Measurements from ENCODE around the gene COG3. TPM values are rescaled to one million over a fixed set of nuclear protein-coding genes. Genes with fewer than 3 reads are reported as not detected.

COG3 gene
- total and polyA plus RNA-seq, 2 experiments from 2014 or later: 17.1 to 23.9 TPM

- Mint-ChIP-seq H3K9me3 (no peaks in the 10 kb centered on the region), H3K27ac (no peak overlapping the region), H3K4me1 (peaks cover 5% of the 10 kb centered on the region; the same call in 1 of the 3 replicates), H3K27me3 (ENCODE audit: insufficient read depth, low read depth, poor library complexity) (peaks cover 6% of the 10 kb centered on the region), H3K36me3 (ENCODE audit: low read depth) (no peaks in the 10 kb centered on the region), H3K4me3 (no peak overlapping the region)
- no peak for DNase-seq (ENCODE audit: low spot score)
- H3K79me2 ChIP-seq (replicated peaks; ENCODE audit: insufficient read depth): no peaks in the 10 kb centered on the region
- ATAC-seq: no peak
- no peak overlapping the region for H3K4me3 ChIP-seq
- peaks cover 7% of the 10 kb centered on the region; the same call in 1 of the 2 replicates for H3K4me1 ChIP-seq (ENCODE audit: insufficient read depth)
- TF ChIP-seq REST (IDR thresholded peaks at IDR 0.05; ENCODE audit: unreplicated experiment): no peak
- H3F3A ChIP-seq (replicated peaks; ENCODE audit: low read depth): no peaks in the 10 kb centered on the region
- no peaks in the 10 kb centered on the region; the same call in 1 of the 2 replicates for H3K36me3 ChIP-seq (ENCODE audit: insufficient read depth)
- H3K27me3 ChIP-seq (ENCODE audit: insufficient read depth): no peaks in the 10 kb centered on the region
- H3K27ac ChIP-seq (ENCODE audit: low read depth): no peak overlapping the region
- H4K20me1 ChIP-seq (replicated peaks; ENCODE audit: insufficient read depth): no peaks in the 10 kb centered on the region
- no peak overlapping the region for H3K4me2 ChIP-seq
- peaks cover 4% of the 10 kb centered on the region; the same call in 1 of the 2 replicates for H3K9me2 ChIP-seq (ENCODE audit: insufficient read depth)
- H2AFZ ChIP-seq: no peak overlapping the region
These were observed 13.5 kb upstream of the COG3 start for GRCh38 chr13:45451282-45451681.

- ATAC-seq (no peak; the same call in 2 of the 3 replicates), DNase-seq (ENCODE audit: low spot score) (no peak)
- Mint-ChIP-seq H3K9me3 (peaks cover 8% of the 10 kb centered on the region; the same call in 2 of the 3 replicates), H3K4me1 (no peaks in the 10 kb centered on the region), H3K4me3 (no peak overlapping the region; the same call in 2 of the 3 replicates), H3K36me3 (ENCODE audit: low read depth) (no peaks in the 10 kb centered on the region; the same call in 2 of the 3 replicates), H3K27ac (no peak overlapping the region), H3K27me3 (ENCODE audit: insufficient read depth, low read depth, poor library complexity) (peaks cover 6% of the 10 kb centered on the region)
- Histone ChIP-seq H2AFZ (no peak overlapping the region), H3K36me3 (ENCODE audit: insufficient read depth) (no peaks in the 10 kb centered on the region; the same call in 1 of the 2 replicates), H3K27ac (ENCODE audit: low read depth) (no peak overlapping the region), H3K4me3 (no peak overlapping the region), H3F3A (replicated peaks; ENCODE audit: low read depth) (no peaks in the 10 kb centered on the region), H3K27me3 (ENCODE audit: insufficient read depth) (no peaks in the 10 kb centered on the region), H3K79me2 (replicated peaks; ENCODE audit: insufficient read depth) (no peaks in the 10 kb centered on the region), H4K20me1 (replicated peaks; ENCODE audit: insufficient read depth) (no peaks in the 10 kb centered on the region), H3K9me2 (ENCODE audit: insufficient read depth) (peaks cover 4% of the 10 kb centered on the region; the same call in 1 of the 2 replicates), H3K4me1 (ENCODE audit: insufficient read depth) (no peaks in the 10 kb centered on the region), H3K4me2 (no peak overlapping the region)
- TF ChIP-seq CTCF (conservative IDR thresholded peaks at IDR 0.05; ENCODE audit: low read depth in 2 of 2): no peak
- TF ChIP-seq EZH2 (IDR thresholded peaks at IDR 0.05; ENCODE audit: low read depth, unreplicated experiment): no peak
- no peak for TF ChIP-seq NANOG (IDR thresholded peaks at IDR 0.05; ENCODE audit: borderline replicate concordance)
- no peak for TF ChIP-seq STAT1 (IDR thresholded peaks at IDR 0.05; ENCODE audit: unreplicated experiment)
- TF ChIP-seq CREB1 (CRISPR knock-in tag; IDR thresholded peaks at IDR 0.05; ENCODE audit: low read depth): no peak
- no peak for TF ChIP-seq REST (IDR thresholded peaks at IDR 0.05; ENCODE audit: unreplicated experiment)
- TF ChIP-seq ETS1 (IDR thresholded peaks at IDR 0.05): no peak
- TF ChIP-seq JUNB (IDR thresholded peaks at IDR 0.05; ENCODE audit: unreplicated experiment): no peak
- no peak for TF ChIP-seq ZNF114 (CRISPR knock-in tag; IDR thresholded peaks at IDR 0.05)
- TF ChIP-seq ZNF331 (CRISPR knock-in tag; IDR thresholded peaks at IDR 0.05; ENCODE audit: low read depth): no peak
These were observed 10.5 kb upstream of the COG3 start for GRCh38 chr13:45454204-45454603.

Data from GM23338 (cell line).